Activated B cell treated with CpG ODN at 0.5 μM for 24 hours (primary cell): ENCODE data around the gene SIAE. TPM values are rescaled to one million over a fixed set of nuclear protein-coding genes. Genes with fewer than 3 reads are reported as not detected.

Experiments
- ATAC-seq: fragments of 200-7000 bp; cut with Tn5 transposase; one replicate; pipeline ENCODE4 v1.10.0; 2021; ENCODE audit warnings: low read depth, mild to moderate bottlenecking, moderate library complexity
- CTCF ChIA-PET: fragments of 350-600 bp; sonication (Branson Sonifier 250); formaldehyde crosslinking; loops from one replicate; lab custom pipeline; 2021; ENCODE audit warnings: antibody characterized with exemption; lab: Charles Lee
- POLR2A ChIA-PET: fragments of 350-600 bp; sonication (Branson Sonifier 250); formaldehyde crosslinking; loops from one replicate; lab custom pipeline; 2021; ENCODE audit warnings: antibody characterized with exemption; lab: Charles Lee
- DNase-seq: peaks from one replicate; pipeline ENCODE4 v3.0.0; 2022
- H3K27ac Mint-ChIP-seq: one replicate; pipeline ENCODE4 v1.8.0; 2020; ENCODE audit warnings: mixed read lengths
- H3K27me3 Mint-ChIP-seq: one replicate; pipeline ENCODE4 v1.8.0; 2021; ENCODE audit warnings: mixed read lengths
- H3K36me3 Mint-ChIP-seq: one replicate; pipeline ENCODE4 v1.8.0; 2021; ENCODE audit warnings: low read depth, mixed read lengths
- H3K4me1 Mint-ChIP-seq: one replicate; pipeline ENCODE4 v1.8.0; 2021; ENCODE audit warnings: mixed read lengths
- H3K4me3 Mint-ChIP-seq: one replicate; pipeline ENCODE4 v1.8.0; 2020; ENCODE audit warnings: mild to moderate bottlenecking, mixed read lengths
- H3K9me3 Mint-ChIP-seq: one replicate; pipeline ENCODE4 v1.8.0; 2020; ENCODE audit warnings: mixed read lengths
- CTCF ChIP-seq: fragments of 200-600 bp; IDR thresholded peaks from one replicate; pipeline ENCODE4 v1.8.0; 2022; ENCODE audit warnings: antibody characterized with exemption, mild to moderate bottlenecking
- intact Hi-C: fragments of 100-400 bp; cut with micrococcal nuclease; formaldehyde crosslinking; loops from one replicate; pipeline ENCODE4 v1.15.1; 2024
- total RNA-seq: library from RNA; stranded (reverse); gene quantifications from 2 replicates; pipeline ENCODE4 v1.2.3, GENCODE V29; 2022

SIAE gene
- total RNA-seq, 1 donor from 2014 or later: 3.4 TPM

GRCh38 chr11:124717786-124718651, 44.5 kb upstream of the SIAE start:
- POLR2A ChIA-PET: no interaction called here
- intact Hi-C loops: no loop called here
- CTCF ChIA-PET: interaction anchor here (1.4 kb wide), 1 partner anchor 49 kb away, joined by 5 read pairs; no protein-coding TSS in a partner anchor
- TF ChIP-seq CTCF: no peak
- ATAC-seq: no peak
- H3K4me1 Mint-ChIP-seq: peaks cover 31% of the 10 kb centered on the region
- no peaks in the 10 kb centered on the region for H3K36me3 Mint-ChIP-seq
- peaks cover 40% of the 10 kb centered on the region for H3K27me3 Mint-ChIP-seq
- no peaks in the 10 kb centered on the region for H3K9me3 Mint-ChIP-seq
- DNase-seq: no peak
- H3K27ac Mint-ChIP-seq: no peak overlapping the region
- H3K4me3 Mint-ChIP-seq: peak overlapping the region; percentile 60

GRCh38 chr11:124717421-124717785, 43.9 kb upstream of the SIAE start:
- intact Hi-C loops: no loop called here
- ATAC-seq: no peak
- no peaks in the 10 kb centered on the region for H3K9me3 Mint-ChIP-seq
- CTCF ChIA-PET: interaction anchor here (1.4 kb wide), 1 partner anchor 48 kb away, joined by 5 read pairs; no protein-coding TSS in a partner anchor
- peak overlapping the region; percentile 60 for H3K4me3 Mint-ChIP-seq
- TF ChIP-seq CTCF: no peak
- POLR2A ChIA-PET: no interaction called here
- H3K27me3 Mint-ChIP-seq: peaks cover 40% of the 10 kb centered on the region
- H3K36me3 Mint-ChIP-seq: no peaks in the 10 kb centered on the region
- H3K4me1 Mint-ChIP-seq: peaks cover 24% of the 10 kb centered on the region
- DNase-seq: no peak
- no peak overlapping the region for H3K27ac Mint-ChIP-seq

GRCh38 chr11:124716591-124716990, 43.1 kb upstream of the SIAE start:
- Mint-ChIP-seq H3K36me3 (no peaks in the 10 kb centered on the region), H3K27me3 (peaks cover 35% of the 10 kb centered on the region), H3K4me1 (peaks cover 16% of the 10 kb centered on the region), H3K27ac (no peak overlapping the region), H3K4me3 (no peak overlapping the region), H3K9me3 (no peaks in the 10 kb centered on the region)
- ATAC-seq (no peak), DNase-seq (no peak)
- intact Hi-C loops: no loop called here
- CTCF ChIA-PET: no interaction called here
- no peak for TF ChIP-seq CTCF
- POLR2A ChIA-PET: no interaction called here

GRCh38 chr11:124712392-124712791, 38.9 kb upstream of the SIAE start:
- no peak overlapping the region for H3K4me3 Mint-ChIP-seq
- POLR2A ChIA-PET: no interaction called here
- H3K36me3 Mint-ChIP-seq: peaks cover 1% of the 10 kb centered on the region
- H3K9me3 Mint-ChIP-seq: peaks cover 5% of the 10 kb centered on the region
- intact Hi-C loops: no loop called here
- peaks cover under 1% of the 10 kb centered on the region for H3K4me1 Mint-ChIP-seq
- CTCF ChIA-PET: no interaction called here
- H3K27ac Mint-ChIP-seq: no peak overlapping the region
- peaks cover 7% of the 10 kb centered on the region for H3K27me3 Mint-ChIP-seq
- DNase-seq: no peak
- no peak for ATAC-seq
- no peak for TF ChIP-seq CTCF

GRCh38 chr11:124707829-124708228, 34.3 kb upstream of the SIAE start:
- ChIA-PET CTCF (no interaction called here), POLR2A (no interaction called here)
- H3K9me3 Mint-ChIP-seq: peaks cover 11% of the 10 kb centered on the region
- peaks cover 3% of the 10 kb centered on the region for H3K27me3 Mint-ChIP-seq
- intact Hi-C loops: no loop called here
- H3K4me1 Mint-ChIP-seq: no peaks in the 10 kb centered on the region
- no peak for TF ChIP-seq CTCF
- H3K4me3 Mint-ChIP-seq: no peak overlapping the region
- H3K36me3 Mint-ChIP-seq: peaks cover 6% of the 10 kb centered on the region
- DNase-seq: no peak
- H3K27ac Mint-ChIP-seq: no peak overlapping the region
- ATAC-seq: no peak
